PC-3 (cell line): ENCODE measurements around the gene AKT1. TPM values are rescaled to one million over a fixed set of nuclear protein-coding genes. Genes with fewer than 3 reads are reported as not detected.
A peak's percentile ranks its signal among the peaks of the same experiment; 100 is the strongest.

ENCODE experiments used
- ATAC-seq: fragments of 200-7000 bp; cut with Tn5 transposase; 2 replicates; pipeline ENCODE4 v1.9.1; 2020; ENCODE audit warnings: mild to moderate bottlenecking, moderate library complexity
- BruUV-seq: library from RNA; stranded (reverse); fragments of 400-500 nt; replicated peaks from 2 replicates; lab custom pipeline; 2021; lab: Mats Ljungman, UMichigan
- CTCF ChIA-PET: fragments of 300-600 bp; sonication (Branson Sonifier 250); formaldehyde crosslinking; loops from one replicate; lab custom pipeline; 2022; ENCODE audit warnings: antibody characterized with exemption; lab: Charles Lee
- POLR2A ChIA-PET: fragments of 300-600 bp; sonication (Branson Sonifier 250); formaldehyde crosslinking; loops from one replicate; lab custom pipeline; 2022; ENCODE audit warnings: antibody characterized with exemption; ENCODE audit not compliant: unreplicated experiment; lab: Charles Lee
- DNase-seq: peaks from one replicate; pipeline ENCODE4 v3.0.0-alpha.2; 2015
- H2AFZ ChIP-seq: fragments of 300-600 bp; sonication (generic); 2 replicates; pipeline ENCODE4 v1.6.0; 2016; ENCODE audit warnings: antibody characterized with exemption, low read length
- H3F3A ChIP-seq: fragments of 300-600 bp; sonication (generic); one replicate; pipeline ENCODE4 v1.6.0; 2017; ENCODE audit warnings: antibody characterized with exemption, low read length, control low read depth, mild to moderate bottlenecking; ENCODE audit not compliant: unreplicated experiment
- H3K27ac ChIP-seq: fragments of 300-600 bp; sonication (generic); 2 replicates; pipeline ENCODE4 v1.5.1; 2016; ENCODE audit warnings: mild to moderate bottlenecking, low read length
- H3K27me3 ChIP-seq: fragments of 300-600 bp; sonication (generic); 2 replicates; pipeline ENCODE4 v1.6.1; 2016; ENCODE audit warnings: low read length, mixed read lengths
- H3K36me3 ChIP-seq: fragments of 300-600 bp; sonication (generic); 2 replicates; pipeline ENCODE4 v1.6.1; 2016; ENCODE audit warnings: low read depth, mixed run types, low read length, mixed read lengths
- H3K4me1 ChIP-seq: fragments of 300-600 bp; sonication (generic); 2 replicates; pipeline ENCODE4 v1.5.1; 2016; ENCODE audit warnings: low read length; ENCODE audit not compliant: insufficient read depth
- H3K4me2 ChIP-seq: fragments of 300-600 bp; sonication (generic); 2 replicates; pipeline ENCODE4 v1.6.0; 2016; ENCODE audit warnings: low read length
- H3K4me3 ChIP-seq: fragments of 300-600 bp; sonication (generic); 2 replicates; pipeline ENCODE4 v1.5.1; 2016; ENCODE audit warnings: mild to moderate bottlenecking, low read length, mixed read lengths
- H3K79me2 ChIP-seq: fragments of 300-600 bp; sonication (generic); 2 replicates; pipeline ENCODE4 v1.6.1; 2017; ENCODE audit warnings: low read length, mixed read lengths
- H3K9ac ChIP-seq: fragments of 300-600 bp; sonication (generic); 2 replicates; pipeline ENCODE4 v1.6.0; 2016; ENCODE audit warnings: mild to moderate bottlenecking, low read length
- H3K9me2 ChIP-seq: fragments of 300-600 bp; sonication (generic); replicated peaks from 2 replicates; pipeline ENCODE4 v1.6.1; 2016; ENCODE audit warnings: mixed run types, low read length, mixed read lengths
- H3K9me3 ChIP-seq: fragments of 300-600 bp; sonication (generic); 2 replicates; pipeline ENCODE4 v1.6.1; 2016; ENCODE audit warnings: low read length, mixed read lengths
- H4K20me1 ChIP-seq: fragments of 300-600 bp; sonication (generic); 2 replicates; pipeline ENCODE4 v1.6.1; 2016; ENCODE audit warnings: low read length, mixed read lengths
- CTCF ChIP-seq: fragments of 300-600 bp; sonication (generic); conservative IDR thresholded peaks from 2 replicates; pipeline ENCODE4 v1.5.1; 2017; ENCODE audit warnings: antibody characterized with exemption, low read depth, mild to moderate bottlenecking, low read length
- EZH2 ChIP-seq: fragments of 300-600 bp; sonication (generic); IDR thresholded peaks from one replicate; pipeline ENCODE4 v1.6.1; 2017; ENCODE audit warnings: antibody characterized with exemption, mild to moderate bottlenecking, low read length; ENCODE audit not compliant: unreplicated experiment
- EZH2phosphoT487 ChIP-seq: fragments of 300-600 bp; sonication (generic); IDR thresholded peaks from 2 replicates; pipeline ENCODE4 v1.6.1; 2018; ENCODE audit warnings: mild to moderate bottlenecking, antibody characterized with exemption, low read length, borderline replicate concordance
- intact Hi-C: fragments of 100-400 bp; cut with micrococcal nuclease; formaldehyde crosslinking; loops from 2 replicates; pipeline ENCODE4 v1.9.0; 2023
- total RNA-seq: library from RNA; depleted of rRNA; stranded (reverse); fragments of >200 nt; gene quantifications from 2 replicates; pipeline ENCODE4 v1.2.3, GENCODE V29; 2014

Gene AKT1
- total RNA-seq, 1 experiment from 2014 or later: 196 TPM

- Histone ChIP-seq H3K27ac (no peak overlapping the region), H3K4me3 (no peak overlapping the region), H3F3A (no peaks in the 10 kb centered on the region), H3K9me2 (no peaks in the 10 kb centered on the region), H2AFZ (no peak overlapping the region), H4K20me1 (peaks cover 23% of the 10 kb centered on the region), H3K36me3 (no peaks in the 10 kb centered on the region; the same call in 1 of the 2 replicates), H3K4me1 (peaks cover 27% of the 10 kb centered on the region), H3K27me3 (no peaks in the 10 kb centered on the region), H3K4me2 (no peak overlapping the region), H3K9ac (no peak overlapping the region), H3K79me2 (peaks cover 38% of the 10 kb centered on the region), H3K9me3 (no peaks in the 10 kb centered on the region)
- no peak for DNase-seq
- intact Hi-C loops: no loop called here
- no peak for ATAC-seq
- no TSS peak for BruUV-seq
- ChIA-PET CTCF (interaction anchor here (0.7 kb wide), 1 partner anchor 60 kb away, joined by 5 read pairs; no protein-coding TSS in a partner anchor), POLR2A (no interaction called here)
- TF ChIP-seq EZH2phosphoT487 (no peak), CTCF (no peak), EZH2 (no peak)
Measured at GRCh38 chr14:104796687-104797081, 1.1 kb upstream of the AKT1 start.

- no peak for TF ChIP-seq EZH2phosphoT487
- POLR2A ChIA-PET: no interaction called here
- no peaks in the 10 kb centered on the region for H3F3A ChIP-seq
- H3K4me1 ChIP-seq: peaks cover 21% of the 10 kb centered on the region
- H3K9ac ChIP-seq: peak overlapping the region; percentile 63
- BruUV-seq: TSS peak; percentile 78
- DNase-seq (peak; percentile 48), ATAC-seq (no peak)
- H3K4me3 ChIP-seq: peak overlapping the region; percentile 70
- H3K4me2 ChIP-seq: peak overlapping the region; percentile 99
- CTCF ChIA-PET: interaction anchor here (0.7 kb wide), 1 partner anchor 60 kb away, joined by 5 read pairs; no protein-coding TSS in a partner anchor
- H3K27me3 ChIP-seq: no peaks in the 10 kb centered on the region
- peak overlapping the region; percentile 74 for H2AFZ ChIP-seq
- intact Hi-C loops: no loop called here
- peaks cover 40% of the 10 kb centered on the region for H3K79me2 ChIP-seq
- H3K9me2 ChIP-seq: no peaks in the 10 kb centered on the region
- H4K20me1 ChIP-seq: peaks cover 27% of the 10 kb centered on the region
- H3K36me3 ChIP-seq: peaks cover 4% of the 10 kb centered on the region; the same call in 1 of the 2 replicates
- no peaks in the 10 kb centered on the region for H3K9me3 ChIP-seq
- H3K27ac ChIP-seq: no peak overlapping the region
Measured at GRCh38 chr14:104795781-104796686, 486 bp upstream of the AKT1 start.

GRCh38 chr14:104794631-104794992 is 936 bp downstream of the AKT1 start:
- no peaks in the 10 kb centered on the region for H3K27me3 ChIP-seq
- peaks cover 51% of the 10 kb centered on the region for H3K79me2 ChIP-seq
- H3K4me1 ChIP-seq: peaks cover 17% of the 10 kb centered on the region
- H3K36me3 ChIP-seq: peaks cover 4% of the 10 kb centered on the region; the same call in 1 of the 2 replicates
- H3K9me3 ChIP-seq: no peaks in the 10 kb centered on the region
- peak overlapping the region; percentile 78 for H3K9ac ChIP-seq
- peak overlapping the region; percentile 95 for H3K4me2 ChIP-seq
- no peaks in the 10 kb centered on the region for H3F3A ChIP-seq
- 0 out of 2 replicates have a peak overlapping the region, but pooled peaks have one; percentile 46 for H2AFZ ChIP-seq
- peak; percentile 37 for ATAC-seq
- no peak overlapping the region for H3K27ac ChIP-seq
- CTCF ChIA-PET: interaction anchor here (0.6 kb wide), 1 partner anchor 41 kb away, joined by 3 read pairs; no protein-coding TSS in a partner anchor
- no peaks in the 10 kb centered on the region for H3K9me2 ChIP-seq
- intact Hi-C loops: no loop called here
- POLR2A ChIA-PET: no interaction called here
- peaks cover 27% of the 10 kb centered on the region for H4K20me1 ChIP-seq
- TF ChIP-seq EZH2 (no peak), EZH2phosphoT487 (no peak), CTCF (no peak; the same call in 1 of the 2 replicates)
- no TSS peak for BruUV-seq
- H3K4me3 ChIP-seq: peak overlapping the region; percentile 77
- peak; percentile 26 for DNase-seq
